IMR-90 (cell line): ENCODE results near the gene ARRDC5. TPM values are rescaled to one million over a fixed set of nuclear protein-coding genes. Genes with fewer than 3 reads are reported as not detected.
"Not testable (repeated sequence)": the region's sequence is repeated elsewhere in the genome, so short reads cannot be mapped to it uniquely, and the experiment has no call there.

Experiments used
- ATAC-seq: fragments of 200-7000 bp; cut with Tn5 transposase; 2 replicates; pipeline ENCODE4 v1.9.1; 2020; ENCODE audit warnings: low read depth, mild to moderate bottlenecking, moderate library complexity
- BruUV-seq: library from RNA; stranded (reverse); fragments of 400-500 nt; replicated peaks from 2 replicates; lab custom pipeline; 2021; lab: Mats Ljungman, UMichigan
- CTCF ChIA-PET: fragments of 300-600 bp; formaldehyde crosslinking; extraction: SDS; loops from one replicate; lab custom pipeline; 2021; ENCODE audit warnings: antibody characterized with exemption; lab: Yijun Ruan, JAX
- POLR2A ChIA-PET: fragments of 300-600 bp; sonication (Branson Sonifier 250); formaldehyde crosslinking; loops from one replicate; lab custom pipeline; 2022; ENCODE audit warnings: antibody characterized with exemption; ENCODE audit not compliant: unreplicated experiment; lab: Charles Lee
- DNase-seq: peaks from one replicate; pipeline ENCODE4 v3.0.0; 2013
- H2AFZ ChIP-seq: replicated peaks from 2 replicates; pipeline ENCODE3; 2013; ENCODE audit warnings: low read length, mild to moderate bottlenecking; ENCODE audit not compliant: poor library complexity
- H2AK5ac ChIP-seq: 2 replicates; pipeline ENCODE4 v1.6.1; 2013; ENCODE audit warnings: low read depth, low read length, inconsistent platforms
- H2AK9ac ChIP-seq: replicated peaks from 2 replicates; pipeline ENCODE3; 2013; ENCODE audit warnings: mild to moderate bottlenecking, low read depth, low read length, moderate library complexity; ENCODE audit not compliant: poor library complexity
- H2BK120ac ChIP-seq: 2 replicates; pipeline ENCODE4 v1.6.1; 2013; ENCODE audit warnings: low read depth, low read length, inconsistent platforms
- H2BK15ac ChIP-seq: 3 replicates; pipeline ENCODE4 v1.6.1; 2013; ENCODE audit warnings: low read depth, low read length, inconsistent platforms
- H2BK20ac ChIP-seq: 2 replicates; pipeline ENCODE4 v1.6.1; 2013; ENCODE audit warnings: low read depth, mild to moderate bottlenecking, inconsistent platforms, low read length, moderate library complexity
- H2BK5ac ChIP-seq: 2 replicates; pipeline ENCODE4 v1.6.1; 2013; ENCODE audit warnings: mild to moderate bottlenecking, low read depth, low read length, inconsistent platforms; ENCODE audit not compliant: poor library complexity, severe bottlenecking
- H3K14ac ChIP-seq: replicated peaks from 2 replicates; pipeline ENCODE4 v1.6.1; 2013; ENCODE audit warnings: low read depth, low read length, inconsistent platforms
- H3K18ac ChIP-seq: 2 replicates; pipeline ENCODE4 v1.6.1; 2013; ENCODE audit warnings: low read depth, low read length, control low read depth
- H3K23ac ChIP-seq: 2 replicates; pipeline ENCODE4 v1.6.1; 2013; ENCODE audit warnings: low read depth, low read length, inconsistent platforms
- H3K27ac ChIP-seq: 2 replicates; pipeline ENCODE4 v1.5.1; 2013; ENCODE audit warnings: mild to moderate bottlenecking, control low read depth, low read length; ENCODE audit not compliant: insufficient read depth
- H3K27me3 ChIP-seq: 2 replicates; pipeline ENCODE4 v1.6.1; 2013; ENCODE audit warnings: low read length; ENCODE audit not compliant: control insufficient read depth, insufficient read depth
- H3K36me3 ChIP-seq: 2 replicates; pipeline ENCODE4 v1.6.1; 2013; ENCODE audit warnings: low read length, mixed read lengths; ENCODE audit not compliant: control insufficient read depth, insufficient read depth
- H3K4ac ChIP-seq: 2 replicates; pipeline ENCODE4 v1.6.1; 2013; ENCODE audit warnings: low read depth, low read length, inconsistent platforms
- H3K4me1 ChIP-seq: 2 replicates; pipeline ENCODE4 v1.6.1; 2013; ENCODE audit warnings: low read length, mixed read lengths; ENCODE audit not compliant: control insufficient read depth, insufficient read depth
- H3K4me2 ChIP-seq: 2 replicates; pipeline ENCODE4 v1.6.1; 2013; ENCODE audit warnings: low read depth, mild to moderate bottlenecking, control low read depth, low read length, moderate library complexity
- H3K4me3 ChIP-seq: 2 replicates; pipeline ENCODE4 v1.5.1; 2013; ENCODE audit warnings: low read depth, mild to moderate bottlenecking, control low read depth, low read length, moderate library complexity; ENCODE audit not compliant: insufficient read depth
- H3K56ac ChIP-seq: 2 replicates; pipeline ENCODE4 v1.6.1; 2013; ENCODE audit warnings: low read length, inconsistent platforms; ENCODE audit not compliant: insufficient read depth; ENCODE audit errors: extremely low read depth
- H3K79me1 ChIP-seq, 2 experiments: 2 replicates each; pipeline ENCODE4 v1.6.1; 2013; ENCODE audit warnings: low read length in 2 of 2, inconsistent platforms in 1 of 2, low read depth in 1 of 2
- H3K9ac ChIP-seq: 2 replicates; pipeline ENCODE4 v1.6.1; 2013; ENCODE audit warnings: low read depth, low read length, control low read depth
- H3K9me1 ChIP-seq: 2 replicates; pipeline ENCODE4 v1.6.1; 2013; ENCODE audit warnings: low read length, inconsistent platforms; ENCODE audit not compliant: insufficient read depth
- H3K9me3 ChIP-seq: 2 replicates; pipeline ENCODE4 v1.6.1; 2013; ENCODE audit warnings: low read length; ENCODE audit not compliant: control insufficient read depth, insufficient read depth
- H4K20me1 ChIP-seq: 2 replicates; pipeline ENCODE4 v1.6.1; 2013; ENCODE audit warnings: low read length, inconsistent platforms; ENCODE audit not compliant: insufficient read depth
- H4K5ac ChIP-seq: 2 replicates; pipeline ENCODE4 v1.6.1; 2013; ENCODE audit warnings: mild to moderate bottlenecking, low read depth, low read length, control low read depth
- H4K8ac ChIP-seq, 2 experiments: 2 replicates each; pipeline ENCODE4 v1.6.1; 2013; ENCODE audit warnings: low read depth in 2 of 2, low read length in 2 of 2, control low read depth in 1 of 2, inconsistent platforms in 1 of 2
- H4K91ac ChIP-seq: 2 replicates; pipeline ENCODE4 v1.6.1; 2013; ENCODE audit warnings: low read depth, low read length, inconsistent platforms; ENCODE audit not compliant: insufficient read depth
- WGBS, 2 experiments: methylation state at CpG; one replicate each; pipeline versions ENCODE4 v1.1.5 to v1.1.7; 2013; ENCODE audit warnings: missing lambda C conversion rate in 2 of 2; ENCODE audit not compliant: insufficient read length in 1 of 2; ENCODE audit errors: extremely low coverage in 2 of 2; 5-methylcytosine and 5-hydroxymethylcytosine counted together
- dilution Hi-C: fragments of 300-500 bp; cut with HindIII; formaldehyde crosslinking; loops from one replicate; pipeline ENCODE4 v1.14.3; 2018; ENCODE audit warnings: low sequenced_read_pairs; ENCODE audit not compliant: unreplicated experiment
- in situ Hi-C: fragments of 300-500 bp; cut with MboI; formaldehyde crosslinking; loops from 3 replicates; pipeline ENCODE4 v1.14.3; 2019; ENCODE audit warnings: low sequenced_read_pairs, inconsistent platforms, mixed read lengths
- intact Hi-C: fragments of 100-400 bp; cut with micrococcal nuclease; formaldehyde crosslinking; loops from 2 replicates; pipeline ENCODE4 v1.10.0; 2022
- polyA plus RNA-seq, 3 experiments: library from polyadenylated mRNA; depleted of rRNA; stranded (reverse); fragments of >200 nt; gene quantifications; 2 replicates each; pipeline ENCODE4 v1.2.3, GENCODE V29; 2012; ENCODE audit warnings: low replicate concordance in 1 of 3
- total RNA-seq: library from RNA; depleted of rRNA; stranded (reverse); fragments of >200 nt; gene quantifications from 2 replicates; pipeline ENCODE4 v1.2.3, GENCODE V29; 2012

The ARRDC5 gene
- total and polyA plus RNA-seq, 2 of the 4 experiments (the other 2 are of a cell fraction) = not detected

- H3K27me3 ChIP-seq, H4K8ac ChIP-seq, H3K14ac ChIP-seq, H3K27ac ChIP-seq, H4K91ac ChIP-seq, H3K4me3 ChIP-seq, H3K4me2 ChIP-seq, intact Hi-C loops, POLR2A ChIA-PET, H3K9ac ChIP-seq, H2BK15ac ChIP-seq, CTCF ChIA-PET, H2BK120ac ChIP-seq, ATAC-seq, H2AK5ac ChIP-seq, BruUV-seq, H2AK9ac ChIP-seq, in situ Hi-C loops, H2BK5ac ChIP-seq, H3K23ac ChIP-seq, H3K18ac ChIP-seq, H3K9me1 ChIP-seq, H3K4me1 ChIP-seq, H3K9me3 ChIP-seq, H3K4ac ChIP-seq, H2AFZ ChIP-seq, H4K20me1 ChIP-seq, H3K56ac ChIP-seq, H4K5ac ChIP-seq, dilution Hi-C loops, DNase-seq, H2BK20ac ChIP-seq: not testable (repeated sequence)
- Histone ChIP-seq H3K79me1 (peaks cover 4 to 47% of the 10 kb centered on the region in 2 experiments), H3K36me3 (peaks cover 24% of the 10 kb centered on the region)
- 98% methylated on average over 8 of the region's 23 CpGs; no CpG with 5 or more reads in 1 of the 2 experiments for WGBS, 2 experiments
Measured at GRCh38 chr19:4950650-4951049, 48.0 kb upstream of the ARRDC5 start.

- H3K27me3 ChIP-seq, H3K27ac ChIP-seq, H2BK120ac ChIP-seq, H2BK5ac ChIP-seq, POLR2A ChIA-PET, H3K4me3 ChIP-seq, H3K4me2 ChIP-seq, in situ Hi-C loops, ATAC-seq, H2AK5ac ChIP-seq, H4K5ac ChIP-seq, dilution Hi-C loops, H3K9me1 ChIP-seq, BruUV-seq, DNase-seq, CTCF ChIA-PET, H3K14ac ChIP-seq, H2AFZ ChIP-seq, H3K18ac ChIP-seq, H3K9ac ChIP-seq, intact Hi-C loops, H2BK20ac ChIP-seq, H2AK9ac ChIP-seq, H4K8ac ChIP-seq, H3K4ac ChIP-seq, H4K91ac ChIP-seq, H3K56ac ChIP-seq, H3K4me1 ChIP-seq, H2BK15ac ChIP-seq, H3K9me3 ChIP-seq, H3K23ac ChIP-seq: not testable (repeated sequence)
- peaks cover 5 to 59% of the 10 kb centered on the region in 2 experiments; a peak in 2 of 4 replicates for H3K79me1 ChIP-seq
- H3K36me3 ChIP-seq = peaks cover 18% of the 10 kb centered on the region
- WGBS, 2 experiments = 97% methylated on average over 12 of the region's 35 CpGs; no CpG with 5 or more reads in 1 of the 2 experiments
- H4K20me1 ChIP-seq = peaks cover 21% of the 10 kb centered on the region
Measured at GRCh38 chr19:4941638-4942169, 39.0 kb upstream of the ARRDC5 start.
